Measurements from ENCODE around the gene ANAPC7. TPM values are rescaled to one million over a fixed set of nuclear protein-coding genes. Genes with fewer than 3 reads are reported as not detected.
A peak's percentile ranks its signal among the peaks of the same experiment; 100 is the strongest.

Gene ANAPC7
- total RNA-seq, 1 experiment from 2014 or later, result 91.1 TPM

GRCh38 chr12:110370732-110371231 lies 32.7 kb downstream of the ANAPC7 start:
- Histone ChIP-seq H3K23me2 (ENCODE audit: insufficient read length, low read depth, low read length, poor library complexity, severe bottlenecking) (no peaks in the 10 kb centered on the region), H3T11ph (ENCODE audit: low read length) (no peak overlapping the region), H3K4ac (ENCODE audit: low read depth, low read length) (no peak overlapping the region), H2AK5ac (ENCODE audit: insufficient read length, low read length) (no peak overlapping the region), H3K14ac (ENCODE audit: insufficient read depth, low read length) (no peak overlapping the region), H3K23ac (ENCODE audit: insufficient read length, low read depth, low read length) (no peak overlapping the region), H3K4me2 (ENCODE audit: insufficient read depth, insufficient read length, low read length) (no peak overlapping the region), H2AFZ (ENCODE audit: low read length) (no peak overlapping the region), H4K8ac (replicated peaks; ENCODE audit: insufficient read length, low read depth, low read length) (no peak overlapping the region), H2BK5ac (ENCODE audit: insufficient read length, low read length) (no peak overlapping the region), H3K9me3 (ENCODE audit: control insufficient read depth, low read depth, low read length) (no peaks in the 10 kb centered on the region), H3K18ac (ENCODE audit: insufficient read length, low read depth, low read length) (no peak overlapping the region), H4K5ac (ENCODE audit: insufficient read length, low read depth, low read length) (no peak overlapping the region), H3K9ac (ENCODE audit: extremely low read depth, insufficient read length, low read length) (no peak overlapping the region), H3K56ac (ENCODE audit: insufficient read length, low read depth, low read length) (no peak overlapping the region), H3K27ac (ENCODE audit: insufficient read length, low read depth, low read length) (no peak overlapping the region), H2BK12ac (ENCODE audit: insufficient read length, low read depth, low read length) (no peak overlapping the region), H3K79me1 (ENCODE audit: insufficient read depth, low read depth, low read length, poor library complexity, severe bottlenecking) (no peaks in the 10 kb centered on the region), H3K4me1 (ENCODE audit: insufficient read depth, low read length) (no peaks in the 10 kb centered on the region), H2BK20ac (ENCODE audit: low read depth, low read length, poor library complexity, severe bottlenecking) (no peak overlapping the region), H2BK120ac (ENCODE audit: low read depth, low read length, poor library complexity, severe bottlenecking) (no peak overlapping the region), H4K20me1 (ENCODE audit: control insufficient read depth, insufficient read depth, insufficient read length) (no peaks in the 10 kb centered on the region), H2BK15ac (ENCODE audit: low read depth, low read length) (no peak overlapping the region), H4K91ac (ENCODE audit: insufficient read length, low read depth, low read length) (no peak overlapping the region), H3K79me2 (ENCODE audit: insufficient read depth, low read length) (no peaks in the 10 kb centered on the region), H3K27me3 (ENCODE audit: insufficient read depth, low read length) (no peaks in the 10 kb centered on the region)
- no CpG with 5 or more reads among the region's 13 CpGs for WGBS (ENCODE audit: extremely low coverage, insufficient read length, low lambda C conversion rate)
- DNase-seq, result peak; percentile 44
- peak overlapping the region in 1 of 3 experiments; percentile 52; a peak in 1 of 7 replicates for H3K27ac Mint-ChIP-seq
- no peaks in the 10 kb centered on the region for H3K9me3 Mint-ChIP-seq
- H3K4me3 Mint-ChIP-seq, result no peak overlapping the region
- H3K27me3 Mint-ChIP-seq (ENCODE audit: low read depth), result no peaks in the 10 kb centered on the region
- H3K36me3 Mint-ChIP-seq (ENCODE audit: insufficient read depth in 1 of 3, low read depth in 3 of 3), result peaks cover 17 to 52% (median 36%) of the 10 kb centered on the region in 3 experiments
- TF ChIP-seq, protein P1, sequence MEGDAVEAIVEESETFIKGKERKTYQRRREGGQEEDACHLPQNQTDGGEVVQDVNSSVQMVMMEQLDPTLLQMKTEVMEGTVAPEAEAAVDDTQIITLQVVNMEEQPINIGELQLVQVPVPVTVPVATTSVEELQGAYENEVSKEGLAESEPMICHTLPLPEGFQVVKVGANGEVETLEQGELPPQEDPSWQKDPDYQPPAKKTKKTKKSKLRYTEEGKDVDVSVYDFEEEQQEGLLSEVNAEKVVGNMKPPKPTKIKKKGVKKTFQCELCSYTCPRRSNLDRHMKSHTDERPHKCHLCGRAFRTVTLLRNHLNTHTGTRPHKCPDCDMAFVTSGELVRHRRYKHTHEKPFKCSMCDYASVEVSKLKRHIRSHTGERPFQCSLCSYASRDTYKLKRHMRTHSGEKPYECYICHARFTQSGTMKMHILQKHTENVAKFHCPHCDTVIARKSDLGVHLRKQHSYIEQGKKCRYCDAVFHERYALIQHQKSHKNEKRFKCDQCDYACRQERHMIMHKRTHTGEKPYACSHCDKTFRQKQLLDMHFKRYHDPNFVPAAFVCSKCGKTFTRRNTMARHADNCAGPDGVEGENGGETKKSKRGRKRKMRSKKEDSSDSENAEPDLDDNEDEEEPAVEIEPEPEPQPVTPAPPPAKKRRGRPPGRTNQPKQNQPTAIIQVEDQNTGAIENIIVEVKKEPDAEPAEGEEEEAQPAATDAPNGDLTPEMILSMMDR (conservative IDR thresholded peaks at IDR 0.05), result no peak
- H3K4me1 Mint-ChIP-seq, result no peaks in the 10 kb centered on the region
